ENCODE results near the gene SCAP. TPM values are rescaled to one million over a fixed set of nuclear protein-coding genes. Genes with fewer than 3 reads are reported as not detected.

Gene SCAP
- total and polyA plus RNA-seq, 2 of the 13 experiments (the other 11 are each of a cell fraction or from before 2014, with no cell fraction given), result 40.4 to 53.3 TPM

GRCh38 chr3:47503033-47503432, 27.3 kb upstream of the SCAP start:
- BruUV-seq (replicated peaks), result no TSS peak
- FAIRE-seq, result no peak
- Histone ChIP-seq H3K4me3 (replicated peaks in 1 of 3; ENCODE audit: insufficient read depth in 1 of 3, low read depth in 2 of 3, low read length in 3 of 3) (no peak overlapping the region), H3K4me2 (ENCODE audit: low read depth, low read length) (no peak overlapping the region), H3K79me2 (ENCODE audit: insufficient read depth, low read length) (no peaks in the 10 kb centered on the region), H3K36me3 (replicated peaks in 1 of 2; ENCODE audit: control insufficient read depth in 1 of 2, insufficient read depth in 2 of 2, low read length in 2 of 2) (peaks cover 19 to 42% of the 10 kb centered on the region in 2 experiments; a peak in 4 of 5 replicates), H3K27ac (ENCODE audit: extremely low read length, insufficient read depth, low read length) (no peak overlapping the region), H3K9me3 (ENCODE audit: low read length) (no peaks in the 10 kb centered on the region), H2AFZ (ENCODE audit: low read length) (no peak overlapping the region), H3K9ac (ENCODE audit: insufficient read depth, low read depth, low read length) (no peak overlapping the region), H3K4me1 (ENCODE audit: insufficient read depth, low read length) (no peaks in the 10 kb centered on the region), H4K20me1 (ENCODE audit: insufficient read depth, low read length) (no peaks in the 10 kb centered on the region), H3K27me3 (ENCODE audit: control insufficient read depth in 1 of 2, insufficient read depth in 2 of 2, low read length in 2 of 2) (no peaks in the 10 kb centered on the region; a peak in 1 of 5 replicates)
- ChIA-PET POLR2A (no interaction called here), CTCF (ENCODE audit: low intra/inter-chr PET ratio, low total read pairs) (no interaction called here)
- no peak for TF ChIP-seq HMGA1 (CRISPR knock-in tag; conservative IDR thresholded peaks at IDR 0.05)
- no peak for DNase-seq (ENCODE audit: low spot score)
- WGBS (ENCODE audit: low lambda C conversion rate), result 100% methylated on average over 2 of the region's 2 CpGs
- no peak for ATAC-seq
- intact Hi-C loops (cut with micrococcal nuclease; ENCODE audit: unreplicated experiment) (no loop called here), in situ Hi-C loops (cut with HindIII; ENCODE audit: extremely low pct_ligation_motif_present, low pct_unique_long_range_greater_than_20kb) (no loop called here)

- ATAC-seq (no peak), FAIRE-seq (no peak), DNase-seq (ENCODE audit: low spot score) (no peak)
- ChIA-PET POLR2A (no interaction called here), CTCF (ENCODE audit: low intra/inter-chr PET ratio, low total read pairs) (no interaction called here)
- Histone ChIP-seq H3K4me1 (ENCODE audit: insufficient read depth, low read length) (no peaks in the 10 kb centered on the region), H4K20me1 (ENCODE audit: insufficient read depth, low read length) (no peaks in the 10 kb centered on the region), H3K9ac (ENCODE audit: insufficient read depth, low read depth, low read length) (no peak overlapping the region), H2AFZ (ENCODE audit: low read length) (no peak overlapping the region), H3K9me3 (ENCODE audit: low read length) (no peaks in the 10 kb centered on the region), H3K4me3 (replicated peaks in 1 of 3; ENCODE audit: insufficient read depth in 1 of 3, low read depth in 2 of 3, low read length in 3 of 3) (no peak overlapping the region), H3K27ac (ENCODE audit: extremely low read length, insufficient read depth, low read length) (no peak overlapping the region), H3K27me3 (ENCODE audit: control insufficient read depth in 1 of 2, insufficient read depth in 2 of 2, low read length in 2 of 2) (no peaks in the 10 kb centered on the region), H3K4me2 (ENCODE audit: low read depth, low read length) (no peak overlapping the region), H3K36me3 (replicated peaks in 1 of 2; ENCODE audit: control insufficient read depth in 1 of 2, insufficient read depth in 2 of 2, low read length in 2 of 2) (peaks cover 16 to 43% of the 10 kb centered on the region in 2 experiments; a peak in 4 of 5 replicates), H3K79me2 (ENCODE audit: insufficient read depth, low read length) (no peaks in the 10 kb centered on the region)
- no TSS peak for BruUV-seq (replicated peaks)
- in situ Hi-C loops (cut with HindIII; ENCODE audit: extremely low pct_ligation_motif_present, low pct_unique_long_range_greater_than_20kb), result no loop called here
- TF ChIP-seq MEIS1 (CRISPR knock-in tag; IDR thresholded peaks at IDR 0.05; ENCODE audit: borderline replicate concordance) (no peak), ELF4 (CRISPR knock-in tag; IDR thresholded peaks at IDR 0.05; ENCODE audit: borderline replicate concordance) (no peak), POLR2AphosphoS5 (IDR thresholded peaks at IDR 0.05; ENCODE audit: low read depth, low read length) (no peak)
- intact Hi-C loops (cut with micrococcal nuclease; ENCODE audit: unreplicated experiment), result no loop called here
Measured at GRCh38 chr3:47496892-47497291, 21.2 kb upstream of the SCAP start.

All from HepG2 (cell line).